C1 segment of cervical spinal cord (tissue), 14 donors: ENCODE data around the gene MIP.
"Not testable (repeated sequence)": the region's sequence is repeated elsewhere in the genome, so short reads cannot be mapped to it uniquely, and the experiment has no call there.

Experiments used
- DNase-seq, 14 donors: peaks; one replicate each; lab custom pipeline; 2025; lab: John Stamatoyannopoulos, UW

Gene MIP

GRCh38 chr12:56410768-56411167, 43.7 kb downstream of the MIP start:
- no peak for DNase-seq

DNA sequence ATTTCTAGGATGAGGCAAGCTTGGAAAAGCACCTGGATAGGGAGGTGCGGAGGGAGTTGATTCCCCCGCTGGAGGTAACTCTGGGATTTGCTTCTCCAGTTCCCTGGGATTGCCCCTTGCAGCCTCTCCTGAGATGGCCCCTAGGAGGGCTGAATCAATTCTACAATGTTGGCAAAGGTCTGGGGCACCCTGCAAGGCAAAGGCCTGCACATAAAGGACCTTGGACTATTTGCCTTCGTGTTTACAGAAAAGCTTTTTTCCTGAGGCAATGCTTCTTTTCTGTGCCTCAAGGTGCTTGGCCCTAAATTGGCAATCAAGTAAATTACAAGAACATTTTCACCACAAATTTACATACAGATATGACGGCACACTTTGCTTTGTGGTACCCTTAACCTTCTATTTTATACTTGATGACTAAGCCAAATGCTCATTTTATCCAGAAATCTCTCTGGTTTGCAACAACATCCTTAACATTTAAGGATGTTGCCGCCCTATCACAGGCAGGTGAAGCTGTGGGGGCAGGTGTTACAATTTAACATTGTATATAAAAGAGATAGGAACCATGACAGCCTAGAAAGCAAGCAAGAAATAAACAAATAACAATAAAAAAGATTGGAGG, 45.5 kb downstream of the MIP start:
- no peak for DNase-seq

DNA sequence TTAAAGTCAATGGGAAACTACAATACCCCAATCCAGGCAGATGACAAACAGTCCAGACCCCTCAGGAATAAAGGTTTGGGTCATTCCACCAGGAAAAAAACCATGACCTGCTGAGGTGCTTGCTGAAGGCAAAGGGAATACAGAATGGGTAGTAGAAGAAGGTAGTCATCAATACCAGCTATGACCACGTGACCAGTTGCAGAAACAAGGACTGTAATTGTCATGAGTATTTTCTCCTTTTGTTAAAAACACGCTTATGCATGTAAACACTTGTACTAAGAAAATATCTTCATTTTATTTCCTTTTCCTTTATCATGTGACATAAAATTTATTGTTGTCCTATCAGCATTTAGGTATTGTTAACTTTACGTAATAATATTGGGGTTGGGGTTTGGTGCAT, 50.2 kb downstream of the MIP start:
- not testable (repeated sequence) for DNase-seq

GRCh38 chr12:56401612-56402011, 52.8 kb downstream of the MIP start:
- DNase-seq = not testable (repeated sequence)

GRCh38 chr12:56401125-56401524, 53.3 kb downstream of the MIP start:
- DNase-seq = not testable (repeated sequence)
